Ishikawa (cell line): ENCODE results near the gene ANXA6.

Experiments used
- RAD21 ChIP-seq: IDR thresholded peaks from 2 replicates; pipeline ENCODE4 v1.6.1; 2012; ENCODE audit warnings: low read depth
- REST ChIP-seq: IDR thresholded peaks from 2 replicates; pipeline ENCODE4 v1.6.1; 2012; ENCODE audit warnings: low read depth, mild to moderate bottlenecking
- USF1 ChIP-seq: IDR thresholded peaks from 2 replicates; pipeline ENCODE4 v1.6.1; 2012
- YY1 ChIP-seq: IDR thresholded peaks from 2 replicates; pipeline ENCODE4 v1.6.1; 2012; ENCODE audit warnings: low read depth

- no peak for TF ChIP-seq YY1
- no peak for TF ChIP-seq USF1
- no peak for TF ChIP-seq RAD21
- TF ChIP-seq REST = no peak
Observed at GRCh38 chr5:151063142-151063989, 94.2 kb downstream of the ANXA6 start.
